Testis (tissue), 3 donors: ENCODE results near the gene RECQL. TPM values are rescaled to one million over a fixed set of nuclear protein-coding genes. Genes with fewer than 3 reads are reported as not detected.

Experiments
- DNase-seq: peaks from one replicate; pipeline ENCODE4 v3.0.0-alpha.2; 2019
- H3K27ac ChIP-seq, 2 donors: fragments of 200-600 bp; sonication (generic); one replicate each; pipeline ENCODE4 v1.5.1; 2019
- H3K27me3 ChIP-seq: fragments of 200-600 bp; sonication (generic); one replicate; pipeline ENCODE4 v1.5.1; 2019
- H3K36me3 ChIP-seq: fragments of 200-600 bp; sonication (generic); one replicate; pipeline ENCODE4 v1.5.1; 2017; ENCODE audit warnings: low read depth; ENCODE audit errors: missing control alignments
- H3K4me1 ChIP-seq: fragments of 200-600 bp; sonication (generic); one replicate; pipeline ENCODE4 v1.5.1; 2019
- H3K4me3 ChIP-seq, 2 donors: fragments of 200-600 bp; sonication (generic); one replicate each; pipeline ENCODE4 v1.5.1; 2017 to 2019
- H3K9me3 ChIP-seq: fragments of 200-600 bp; sonication (generic); one replicate; pipeline ENCODE4 v1.5.1; 2017
- POLR2A ChIP-seq: fragments of 450-650 bp; IDR thresholded peaks from one replicate; pipeline ENCODE4 v1.6.1; 2017; ENCODE audit warnings: antibody characterized with exemption, mild to moderate bottlenecking, moderate library complexity
- WGBS, 2 donors: methylation state at CpG; one replicate each; pipeline ENCODE4 v1.1.5; 2018; 5-methylcytosine and 5-hydroxymethylcytosine counted together
- intact Hi-C: fragments of 100-400 bp; cut with DNase I; formaldehyde crosslinking; loops from one replicate; pipeline ENCODE4 v1.15.1; 2023; ENCODE audit warnings: low total_unique reads
- polyA plus RNA-seq: library from polyadenylated mRNA; stranded (reverse); fragments of 350-450 nt; fragmentation: Illumina TruSeq; extraction: RNeasy Lipid Tissue Mini Kit (QIAGEN cat#74804); gene quantifications from one replicate; pipeline ENCODE4 v1.2.3, GENCODE V29; 2014; ENCODE audit warnings: low read depth, low replicate concordance; ENCODE audit not compliant: insufficient read depth
- total RNA-seq, 2 donors: library from RNA; depleted of rRNA; stranded (reverse); fragments of >200 nt; gene quantifications; one replicate each; pipeline ENCODE4 v1.2.3, GENCODE V29; 2016
- TF ChIP-seq, protein P1 (sequence below), 3 experiments: fragments of 450-650 bp in 2 of 3; fragments of 200-600 bp in 1 of 3; sonication (generic) in 1 of 3; IDR thresholded peaks; one replicate each; pipeline ENCODE4 v1.5.1; 2016 to 2019; ENCODE audit warnings: antibody characterized with exemption in 3 of 3, mild to moderate bottlenecking in 2 of 3, moderate library complexity in 1 of 3

RECQL gene
- total and polyA plus RNA-seq, 3 donors from 2014 or later: 9.8 to 21.6 (median 15.2) TPM

DNA sequence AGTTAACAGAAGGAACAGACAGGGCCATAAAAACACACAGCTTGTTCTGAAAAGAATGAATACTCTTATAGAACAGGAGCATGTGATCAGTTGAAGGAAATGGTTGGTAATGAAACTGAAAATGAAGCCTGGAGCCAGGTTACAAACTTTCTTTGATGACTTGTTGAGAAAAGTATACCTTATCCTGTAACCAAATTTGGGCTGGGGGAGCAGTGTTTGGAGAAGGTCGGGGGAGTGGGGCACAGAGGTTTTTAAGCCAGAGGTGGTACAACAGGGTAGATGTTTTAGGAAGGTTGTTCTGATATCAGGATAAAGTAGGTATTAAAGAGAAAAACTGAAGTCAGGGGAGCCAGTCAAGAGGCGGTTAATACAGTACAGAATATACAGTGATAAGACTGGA lies 8.3 kb upstream of the RECQL start:
- H3K27ac ChIP-seq: no peak overlapping the region
- H3K36me3 ChIP-seq: no peaks in the 10 kb centered on the region
- TF ChIP-seq POLR2A: no peak
- TF ChIP-seq, protein P1, sequence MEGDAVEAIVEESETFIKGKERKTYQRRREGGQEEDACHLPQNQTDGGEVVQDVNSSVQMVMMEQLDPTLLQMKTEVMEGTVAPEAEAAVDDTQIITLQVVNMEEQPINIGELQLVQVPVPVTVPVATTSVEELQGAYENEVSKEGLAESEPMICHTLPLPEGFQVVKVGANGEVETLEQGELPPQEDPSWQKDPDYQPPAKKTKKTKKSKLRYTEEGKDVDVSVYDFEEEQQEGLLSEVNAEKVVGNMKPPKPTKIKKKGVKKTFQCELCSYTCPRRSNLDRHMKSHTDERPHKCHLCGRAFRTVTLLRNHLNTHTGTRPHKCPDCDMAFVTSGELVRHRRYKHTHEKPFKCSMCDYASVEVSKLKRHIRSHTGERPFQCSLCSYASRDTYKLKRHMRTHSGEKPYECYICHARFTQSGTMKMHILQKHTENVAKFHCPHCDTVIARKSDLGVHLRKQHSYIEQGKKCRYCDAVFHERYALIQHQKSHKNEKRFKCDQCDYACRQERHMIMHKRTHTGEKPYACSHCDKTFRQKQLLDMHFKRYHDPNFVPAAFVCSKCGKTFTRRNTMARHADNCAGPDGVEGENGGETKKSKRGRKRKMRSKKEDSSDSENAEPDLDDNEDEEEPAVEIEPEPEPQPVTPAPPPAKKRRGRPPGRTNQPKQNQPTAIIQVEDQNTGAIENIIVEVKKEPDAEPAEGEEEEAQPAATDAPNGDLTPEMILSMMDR (IDR thresholded peaks at IDR 0.05): no peak
- no peaks in the 10 kb centered on the region for H3K4me1 ChIP-seq
- WGBS, 2 donors: 39 to 46% methylated on average over 2 of the region's 2 CpGs
- H3K9me3 ChIP-seq: no peaks in the 10 kb centered on the region
- no peaks in the 10 kb centered on the region for H3K27me3 ChIP-seq
- DNase-seq: no peak
- no peak overlapping the region for H3K4me3 ChIP-seq
- intact Hi-C loops: no loop called here

DNA sequence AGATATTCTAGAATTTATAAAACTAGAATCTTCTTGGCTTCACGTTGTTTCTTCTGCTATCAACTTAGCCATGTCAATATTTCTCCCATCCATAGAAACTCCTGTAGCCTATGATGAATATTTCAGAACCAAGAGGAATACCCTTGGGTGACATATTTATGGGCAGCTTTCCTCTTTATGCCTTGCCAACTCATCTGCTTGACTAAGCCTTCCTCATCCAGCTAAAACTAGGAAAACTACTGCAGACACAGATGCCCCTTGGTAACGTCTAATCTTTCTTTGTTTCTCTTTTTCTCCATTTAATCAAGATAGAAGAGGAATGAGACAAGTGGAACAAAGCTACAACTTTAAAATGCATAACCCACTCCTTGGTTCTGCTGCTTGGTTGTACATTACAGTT lies 6.4 kb upstream of the RECQL start:
- no peaks in the 10 kb centered on the region for H3K27me3 ChIP-seq
- no peaks in the 10 kb centered on the region for H3K9me3 ChIP-seq
- no peaks in the 10 kb centered on the region for H3K36me3 ChIP-seq
- H3K27ac ChIP-seq: no peak overlapping the region
- DNase-seq: no peak
- H3K4me1 ChIP-seq: no peaks in the 10 kb centered on the region
- no peak overlapping the region for H3K4me3 ChIP-seq
- intact Hi-C loops: no loop called here
- 74 to 80% methylated on average over 2 of the region's 2 CpGs for WGBS, 2 donors
- no peak for TF ChIP-seq POLR2A
- TF ChIP-seq, protein P1 (IDR thresholded peaks at IDR 0.05): no peak

DNA sequence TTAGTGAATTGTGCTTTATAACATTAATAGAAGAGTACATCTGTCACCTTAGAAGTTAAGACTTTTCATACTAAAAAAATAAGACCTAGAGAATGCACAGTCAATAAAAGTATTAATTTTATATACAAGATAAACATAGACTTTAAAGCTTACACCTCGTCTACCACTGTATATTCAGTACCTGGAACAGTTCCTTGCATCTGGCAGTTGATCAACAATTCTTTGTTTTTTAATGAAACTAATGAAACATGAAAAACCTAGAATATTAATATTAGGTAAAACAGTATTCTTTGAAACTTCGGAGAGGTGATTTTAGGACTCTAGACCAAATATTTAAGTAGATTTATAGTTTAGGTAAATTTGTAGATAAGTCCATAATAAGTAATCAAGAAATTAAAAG lies 4.5 kb upstream of the RECQL start:
- Histone ChIP-seq H3K27me3 (no peaks in the 10 kb centered on the region), H3K4me1 (peaks cover 4% of the 10 kb centered on the region), H3K9me3 (no peaks in the 10 kb centered on the region), H3K4me3 (no peak overlapping the region), H3K36me3 (no peaks in the 10 kb centered on the region), H3K27ac (no peak overlapping the region)
- 47% methylated on average over 2 of the region's 2 CpGs for WGBS, 2 donors
- no peak for DNase-seq
- no peak for TF ChIP-seq POLR2A
- TF ChIP-seq, protein P1 (IDR thresholded peaks at IDR 0.05): no peak
- intact Hi-C loops: no loop called here

DNA sequence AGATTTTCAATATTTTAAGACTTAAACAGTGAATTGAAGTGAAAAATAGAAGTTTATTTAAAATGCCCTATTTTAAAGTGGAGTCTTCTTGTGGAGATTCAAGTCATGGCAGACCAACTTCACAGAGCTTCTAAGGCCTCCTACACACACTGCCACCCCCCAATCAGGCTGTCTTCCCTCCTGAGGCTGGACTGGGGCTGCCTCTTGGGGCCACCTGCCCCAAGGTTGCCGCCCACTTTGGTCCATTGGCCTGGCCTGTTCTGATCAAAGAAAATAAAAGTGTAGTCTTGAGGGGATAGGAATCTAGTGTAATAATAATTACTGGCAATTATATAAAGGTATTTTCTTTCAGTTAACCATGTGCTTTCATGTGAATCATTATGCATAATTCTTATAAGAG lies 1.4 kb upstream of the RECQL start:
- peaks cover 13% of the 10 kb centered on the region for H3K4me1 ChIP-seq
- intact Hi-C loops: no loop called here

DNA sequence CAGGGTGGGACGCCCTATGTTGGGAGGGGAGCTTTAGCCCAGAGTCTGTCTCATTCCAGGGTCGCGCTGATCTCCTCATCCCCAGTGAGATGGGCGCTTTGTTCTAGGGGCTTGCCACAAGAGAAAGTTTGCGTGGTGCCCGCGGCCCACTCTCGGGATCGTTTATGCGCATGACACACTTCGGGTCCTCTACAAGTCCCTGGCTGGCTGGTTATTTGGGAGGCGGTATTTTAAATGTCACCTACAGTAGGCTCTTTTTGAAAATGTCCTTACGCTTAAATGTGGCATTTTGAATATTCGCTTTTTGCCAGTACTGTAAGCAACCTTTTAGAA lies 695 bp upstream of the RECQL start:
- Histone ChIP-seq H3K36me3 (no peaks in the 10 kb centered on the region), H3K4me1 (peaks cover 13% of the 10 kb centered on the region), H3K27me3 (no peaks in the 10 kb centered on the region), H3K9me3 (no peaks in the 10 kb centered on the region), H3K27ac (peak overlapping the region; percentile 83 to 90), H3K4me3 (peak overlapping the region; percentile 76 to 97)
- TF ChIP-seq, protein P1 (IDR thresholded peaks at IDR 0.05): no peak
- TF ChIP-seq POLR2A: no peak
- intact Hi-C loops: no loop called here
- DNase-seq: peak; percentile 40
- WGBS, 2 donors: 0 to 2% methylated on average over 14 of the region's 14 CpGs

More for the DNA sequence above, 1.4 kb upstream of the RECQL start:
- H3K36me3 ChIP-seq: no peaks in the 10 kb centered on the region
- H3K4me3 ChIP-seq: no peak overlapping the region
- no peak for TF ChIP-seq POLR2A
- TF ChIP-seq, protein P1 (IDR thresholded peaks at IDR 0.05): no peak
- no peak overlapping the region for H3K27ac ChIP-seq
- WGBS, 2 donors: 35 to 63% methylated on average over 1 of the region's 1 CpG
- DNase-seq: no peak
- no peaks in the 10 kb centered on the region for H3K27me3 ChIP-seq
- no peaks in the 10 kb centered on the region for H3K9me3 ChIP-seq
